Retinal pigment epithelial cell (primary cell): ENCODE results near the gene DDX42.
"Not testable (repeated sequence)": the region's sequence is repeated elsewhere in the genome, so short reads cannot be mapped to it uniquely, and the experiment has no call there.

ENCODE experiments used
- DNase-seq: peaks from one replicate; pipeline ENCODE4 v3.0.0-alpha.2; 2010; ENCODE audit warnings: low read depth
- H3K4me3 ChIP-seq: 2 replicates; pipeline ENCODE4 v1.5.1; 2011; ENCODE audit warnings: mild to moderate bottlenecking, low read length, control low read depth, moderate library complexity
- CTCF ChIP-seq: conservative IDR thresholded peaks from 2 replicates; pipeline ENCODE4 v1.5.1; 2011; ENCODE audit warnings: low read depth, low read length, control low read depth, inconsistent platforms

DDX42 gene

DNA sequence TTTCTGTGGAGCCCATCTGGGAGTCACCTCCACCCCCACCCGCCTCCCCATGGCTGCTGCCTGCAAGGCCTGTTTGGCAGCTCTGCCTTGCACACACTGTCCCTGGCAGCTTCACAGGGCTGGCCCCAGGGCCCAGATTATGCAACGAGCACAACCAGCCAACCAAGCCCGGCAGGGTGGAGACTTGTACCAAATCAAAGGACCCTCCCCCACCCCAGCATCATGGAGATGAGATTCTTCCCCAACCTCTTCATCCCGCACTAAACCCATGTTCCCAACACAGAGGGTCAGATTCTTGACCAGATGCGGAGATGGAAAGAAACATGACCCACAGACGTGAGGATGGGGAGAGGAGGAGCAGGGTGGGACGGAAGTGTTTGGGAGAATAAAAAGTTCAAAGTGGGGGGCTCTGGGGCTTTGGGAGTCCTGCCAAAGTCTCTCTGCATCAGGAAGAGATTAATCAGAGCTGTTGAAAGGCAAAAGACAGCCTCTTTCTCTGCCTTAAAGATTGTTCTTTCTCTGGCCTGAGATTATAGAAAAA, 64.7 kb downstream of the DDX42 start:
- no peak overlapping the region for H3K4me3 ChIP-seq
- DNase-seq, result peak; percentile 35
- TF ChIP-seq CTCF, result no peak

- no peak for TF ChIP-seq CTCF
- H3K4me3 ChIP-seq, result peak overlapping the region; percentile 88
- DNase-seq, result no peak
Measured at GRCh38 chr17:63840591-63841349, 66.8 kb downstream of the DDX42 start.

DNA sequence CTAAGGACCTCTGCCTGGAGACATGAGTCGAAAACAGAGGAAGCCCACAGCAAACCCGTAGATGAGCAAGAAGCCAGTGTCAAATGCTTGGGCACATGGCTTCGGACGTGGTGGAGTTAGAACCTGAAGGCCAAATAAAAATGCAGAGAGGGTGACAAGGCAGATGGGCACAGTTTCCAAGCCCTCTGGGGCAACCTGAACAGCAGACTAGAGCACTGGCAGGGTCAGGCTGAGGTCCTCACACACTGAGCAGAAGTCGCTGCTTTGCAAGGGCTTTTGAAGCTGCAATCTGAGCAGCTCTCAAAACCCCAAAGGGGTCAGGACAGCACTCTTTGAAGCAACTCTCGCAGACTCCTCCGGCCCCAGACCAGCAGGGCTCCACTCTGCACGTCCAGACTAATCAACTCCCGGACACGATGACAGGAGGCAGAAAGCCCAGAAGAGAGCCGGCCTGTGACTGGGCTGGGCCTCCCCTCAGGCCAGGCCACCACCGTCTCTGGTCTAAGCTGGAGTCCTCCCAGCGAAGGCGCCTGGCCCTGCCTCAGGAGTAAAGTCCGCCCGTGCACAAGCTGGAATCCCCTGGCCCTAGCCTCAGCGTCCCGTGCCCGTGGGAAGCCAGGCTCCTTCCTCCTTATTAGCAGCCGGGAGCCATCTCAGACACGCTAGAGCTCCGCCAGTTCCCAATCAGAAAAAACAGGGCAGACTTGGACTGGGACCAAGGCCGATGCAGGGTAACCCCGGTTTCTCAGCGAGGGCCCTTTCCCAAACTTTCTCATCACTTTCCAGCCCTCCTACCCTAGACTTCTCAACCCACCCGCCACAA, 67.6 kb downstream of the DDX42 start:
- peak overlapping the region; percentile 88 for H3K4me3 ChIP-seq
- no peak for TF ChIP-seq CTCF
- no peak for DNase-seq

DNA sequence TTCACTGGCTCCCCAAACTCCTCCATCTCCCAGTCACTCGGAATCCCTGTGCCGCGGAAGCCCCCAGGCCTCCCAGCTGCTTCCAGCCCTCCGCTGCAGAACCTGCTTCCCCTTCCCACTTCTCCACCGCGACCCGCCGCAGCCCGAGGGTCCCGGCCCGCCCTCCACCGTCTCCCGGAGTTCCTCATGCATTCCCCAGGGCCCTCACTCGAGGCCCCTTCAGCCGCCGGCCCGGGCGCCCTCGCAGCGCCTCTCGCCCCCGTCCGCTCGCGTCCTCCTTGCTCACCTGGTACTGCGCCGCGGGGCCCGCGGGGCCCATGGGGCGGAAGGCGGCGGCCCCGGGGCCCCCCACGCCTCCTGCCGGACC, 68.2 kb downstream of the DDX42 start:
- H3K4me3 ChIP-seq, result peak overlapping the region; percentile 88
- no peak for TF ChIP-seq CTCF
- DNase-seq, result no peak

GRCh38 chr17:63842540-63843386, 68.8 kb downstream of the DDX42 start, which contains the start of gene SMARCD2:
Gene SMARCD2, minus strand, starts transcription at chr17:63842685. Its CDS starts 11 bp downstream, at chr17:63842674.
- TF ChIP-seq CTCF, result no peak
- peak within 1 kb of the TSS; percentile 88 for H3K4me3 ChIP-seq
- DNase-seq, result peak; percentile 97

DNA sequence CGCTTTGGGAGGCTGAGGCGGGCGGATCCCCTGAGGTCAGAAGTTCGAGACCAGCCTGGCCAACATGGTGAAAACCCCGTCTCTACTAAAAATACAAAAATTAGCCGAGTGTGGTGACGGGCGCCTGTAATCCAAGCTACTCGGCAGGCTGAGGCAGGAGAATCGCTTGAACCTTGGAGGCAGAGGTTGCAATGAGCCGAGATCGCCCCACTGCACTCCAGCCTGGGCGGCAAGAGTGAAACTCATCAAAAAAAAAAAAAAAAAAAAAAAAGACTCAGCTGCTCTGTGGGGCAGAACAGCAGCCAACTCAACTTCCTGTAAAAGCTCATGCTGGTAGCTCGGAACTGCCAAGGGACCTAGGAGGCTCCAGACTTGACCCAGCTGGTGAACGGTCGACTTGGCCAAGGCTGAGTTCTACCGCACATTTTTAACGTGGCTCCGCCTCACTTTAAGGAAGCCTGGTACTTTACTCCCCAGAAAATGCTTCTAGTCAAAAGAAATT, 69.5 kb downstream of the DDX42 start:
- peak overlapping the region; percentile 88 for H3K4me3 ChIP-seq
- not testable (repeated sequence) for DNase-seq
